ENCODE results near the gene GULP1. TPM values are rescaled to one million over a fixed set of nuclear protein-coding genes. Genes with fewer than 3 reads are reported as not detected.

GULP1 gene
- total RNA-seq, 1 donor from 2014 or later = 39.4 TPM

- no peak for FAIRE-seq
- H4K20me1 ChIP-seq (ENCODE audit: insufficient read depth, low read length) = no peaks in the 10 kb centered on the region
- H3K9me3 ChIP-seq (ENCODE audit: insufficient read depth, low read depth, low read length) = no peaks in the 10 kb centered on the region
- peak overlapping the region; percentile 29 for H3K4me2 ChIP-seq (ENCODE audit: low read length)
- no peaks in the 10 kb centered on the region for H3K27me3 ChIP-seq (ENCODE audit: insufficient read depth, low read length)
- no peaks in the 10 kb centered on the region for H3K79me2 ChIP-seq (ENCODE audit: insufficient read depth, low read length)
- peak overlapping the region; percentile 16 for H3K27ac Mint-ChIP-seq (ENCODE audit: unreplicated experiment)
- TF ChIP-seq, protein P1, sequence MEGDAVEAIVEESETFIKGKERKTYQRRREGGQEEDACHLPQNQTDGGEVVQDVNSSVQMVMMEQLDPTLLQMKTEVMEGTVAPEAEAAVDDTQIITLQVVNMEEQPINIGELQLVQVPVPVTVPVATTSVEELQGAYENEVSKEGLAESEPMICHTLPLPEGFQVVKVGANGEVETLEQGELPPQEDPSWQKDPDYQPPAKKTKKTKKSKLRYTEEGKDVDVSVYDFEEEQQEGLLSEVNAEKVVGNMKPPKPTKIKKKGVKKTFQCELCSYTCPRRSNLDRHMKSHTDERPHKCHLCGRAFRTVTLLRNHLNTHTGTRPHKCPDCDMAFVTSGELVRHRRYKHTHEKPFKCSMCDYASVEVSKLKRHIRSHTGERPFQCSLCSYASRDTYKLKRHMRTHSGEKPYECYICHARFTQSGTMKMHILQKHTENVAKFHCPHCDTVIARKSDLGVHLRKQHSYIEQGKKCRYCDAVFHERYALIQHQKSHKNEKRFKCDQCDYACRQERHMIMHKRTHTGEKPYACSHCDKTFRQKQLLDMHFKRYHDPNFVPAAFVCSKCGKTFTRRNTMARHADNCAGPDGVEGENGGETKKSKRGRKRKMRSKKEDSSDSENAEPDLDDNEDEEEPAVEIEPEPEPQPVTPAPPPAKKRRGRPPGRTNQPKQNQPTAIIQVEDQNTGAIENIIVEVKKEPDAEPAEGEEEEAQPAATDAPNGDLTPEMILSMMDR (IDR thresholded peaks at IDR 0.05; ENCODE audit: insufficient read depth, low read depth, low read length) = no peak
- no peak for TF ChIP-seq EZH2 (IDR thresholded peaks at IDR 0.05; ENCODE audit: insufficient read depth, low read length)
- H3K27me3 Mint-ChIP-seq (ENCODE audit: low read depth, unreplicated experiment) = no peaks in the 10 kb centered on the region
- DNase-seq (ENCODE audit: low read depth) = peak; percentile 25
- peaks cover 8% of the 10 kb centered on the region for H3K4me1 Mint-ChIP-seq (ENCODE audit: low read depth, unreplicated experiment)
- no peaks in the 10 kb centered on the region for H3K9me3 Mint-ChIP-seq (ENCODE audit: unreplicated experiment)
- no peak overlapping the region for H3K4me3 ChIP-seq (ENCODE audit: insufficient read depth, low read depth, low read length)
- no peak overlapping the region for H3K9ac ChIP-seq (ENCODE audit: low read length)
- H3K4me3 Mint-ChIP-seq (ENCODE audit: unreplicated experiment) = no peak overlapping the region
- no peak overlapping the region for H2AFZ ChIP-seq (ENCODE audit: low read depth, low read length)
- H3K4me1 ChIP-seq (ENCODE audit: insufficient read depth, low read length) = no peaks in the 10 kb centered on the region
- H3K27ac ChIP-seq (ENCODE audit: low read depth, low read length) = no peak overlapping the region
- no peaks in the 10 kb centered on the region for H3K36me3 Mint-ChIP-seq (ENCODE audit: low read depth, unreplicated experiment)
- H3K36me3 ChIP-seq (ENCODE audit: insufficient read depth, low read length) = no peaks in the 10 kb centered on the region
Measured at GRCh38 chr2:188526701-188527100, 235.0 kb downstream of the GULP1 start.

DNA sequence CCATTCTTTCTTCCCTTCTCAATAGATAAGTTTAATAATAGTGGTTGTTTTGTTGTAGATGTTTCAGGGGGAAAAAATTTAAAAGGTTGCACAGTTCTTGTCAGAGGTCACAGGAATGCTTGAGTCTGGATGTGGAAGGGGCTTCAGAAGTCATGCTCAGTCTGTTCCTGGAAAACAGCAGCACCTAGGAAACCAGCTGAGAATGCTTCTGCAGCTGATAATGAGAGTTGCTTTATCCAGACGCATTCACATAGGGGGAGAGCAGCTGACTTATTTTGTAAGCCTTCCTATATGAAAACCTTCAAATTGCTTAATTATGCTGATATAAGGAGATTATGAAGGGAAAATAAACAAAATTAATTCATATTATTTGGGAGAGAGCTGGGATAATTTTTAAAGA, 235.5 kb downstream of the GULP1 start:
- no peak overlapping the region for H3K27ac ChIP-seq (ENCODE audit: low read depth, low read length)

GRCh38 chr2:188527581-188527993, 235.9 kb downstream of the GULP1 start:
- FAIRE-seq (no peak), DNase-seq (ENCODE audit: low read depth) (no peak)
- no peaks in the 10 kb centered on the region for H3K36me3 Mint-ChIP-seq (ENCODE audit: low read depth, unreplicated experiment)
- no peaks in the 10 kb centered on the region for H3K79me2 ChIP-seq (ENCODE audit: insufficient read depth, low read length)
- no peaks in the 10 kb centered on the region for H3K36me3 ChIP-seq (ENCODE audit: insufficient read depth, low read length)
- no peaks in the 10 kb centered on the region for H4K20me1 ChIP-seq (ENCODE audit: insufficient read depth, low read length)
- no peaks in the 10 kb centered on the region for H3K9me3 ChIP-seq (ENCODE audit: insufficient read depth, low read depth, low read length)
- H3K4me3 Mint-ChIP-seq (ENCODE audit: unreplicated experiment) = no peak overlapping the region
- H3K9ac ChIP-seq (ENCODE audit: low read length) = no peak overlapping the region
- H3K4me1 ChIP-seq (ENCODE audit: insufficient read depth, low read length) = no peaks in the 10 kb centered on the region
- H3K27ac Mint-ChIP-seq (ENCODE audit: unreplicated experiment) = no peak overlapping the region
- no peaks in the 10 kb centered on the region for H3K27me3 ChIP-seq (ENCODE audit: insufficient read depth, low read length)
- no peak for TF ChIP-seq EZH2 (IDR thresholded peaks at IDR 0.05; ENCODE audit: insufficient read depth, low read length)
- TF ChIP-seq, protein P1 (IDR thresholded peaks at IDR 0.05; ENCODE audit: insufficient read depth, low read depth, low read length) = no peak
- H3K4me3 ChIP-seq (ENCODE audit: insufficient read depth, low read depth, low read length) = no peak overlapping the region
- H3K4me2 ChIP-seq (ENCODE audit: low read length) = no peak overlapping the region
- H2AFZ ChIP-seq (ENCODE audit: low read depth, low read length) = no peak overlapping the region
- H3K27ac ChIP-seq (ENCODE audit: low read depth, low read length) = no peak overlapping the region
- H3K4me1 Mint-ChIP-seq (ENCODE audit: low read depth, unreplicated experiment) = peaks cover 8% of the 10 kb centered on the region
- no peaks in the 10 kb centered on the region for H3K9me3 Mint-ChIP-seq (ENCODE audit: unreplicated experiment)
- H3K27me3 Mint-ChIP-seq (ENCODE audit: low read depth, unreplicated experiment) = no peaks in the 10 kb centered on the region

More for the DNA sequence above, 235.5 kb downstream of the GULP1 start:
- H3K4me3 ChIP-seq (ENCODE audit: insufficient read depth, low read depth, low read length) = no peak overlapping the region
- no peak overlapping the region for H2AFZ ChIP-seq (ENCODE audit: low read depth, low read length)
- peaks cover 8% of the 10 kb centered on the region for H3K4me1 Mint-ChIP-seq (ENCODE audit: low read depth, unreplicated experiment)
- no peaks in the 10 kb centered on the region for H3K27me3 Mint-ChIP-seq (ENCODE audit: low read depth, unreplicated experiment)
- H3K36me3 Mint-ChIP-seq (ENCODE audit: low read depth, unreplicated experiment) = no peaks in the 10 kb centered on the region
- no peaks in the 10 kb centered on the region for H3K9me3 Mint-ChIP-seq (ENCODE audit: unreplicated experiment)
- H3K4me2 ChIP-seq (ENCODE audit: low read length) = peak overlapping the region; percentile 29
- no peaks in the 10 kb centered on the region for H3K27me3 ChIP-seq (ENCODE audit: insufficient read depth, low read length)
- FAIRE-seq (no peak), DNase-seq (ENCODE audit: low read depth) (peak; percentile 73)
- H3K36me3 ChIP-seq (ENCODE audit: insufficient read depth, low read length) = no peaks in the 10 kb centered on the region
- H3K9ac ChIP-seq (ENCODE audit: low read length) = no peak overlapping the region
- peak overlapping the region; percentile 16 for H3K27ac Mint-ChIP-seq (ENCODE audit: unreplicated experiment)
- no peak overlapping the region for H3K4me3 Mint-ChIP-seq (ENCODE audit: unreplicated experiment)
- no peaks in the 10 kb centered on the region for H3K9me3 ChIP-seq (ENCODE audit: insufficient read depth, low read depth, low read length)
- H3K4me1 ChIP-seq (ENCODE audit: insufficient read depth, low read length) = no peaks in the 10 kb centered on the region
- no peaks in the 10 kb centered on the region for H4K20me1 ChIP-seq (ENCODE audit: insufficient read depth, low read length)
- TF ChIP-seq EZH2 (IDR thresholded peaks at IDR 0.05; ENCODE audit: insufficient read depth, low read length) = no peak
- TF ChIP-seq, protein P1 (IDR thresholded peaks at IDR 0.05; ENCODE audit: insufficient read depth, low read depth, low read length) = no peak
- no peaks in the 10 kb centered on the region for H3K79me2 ChIP-seq (ENCODE audit: insufficient read depth, low read length)

Data from astrocyte (in vitro differentiated cells and primary cell).